ENCODE measurements around the gene RNF144B.

DNA sequence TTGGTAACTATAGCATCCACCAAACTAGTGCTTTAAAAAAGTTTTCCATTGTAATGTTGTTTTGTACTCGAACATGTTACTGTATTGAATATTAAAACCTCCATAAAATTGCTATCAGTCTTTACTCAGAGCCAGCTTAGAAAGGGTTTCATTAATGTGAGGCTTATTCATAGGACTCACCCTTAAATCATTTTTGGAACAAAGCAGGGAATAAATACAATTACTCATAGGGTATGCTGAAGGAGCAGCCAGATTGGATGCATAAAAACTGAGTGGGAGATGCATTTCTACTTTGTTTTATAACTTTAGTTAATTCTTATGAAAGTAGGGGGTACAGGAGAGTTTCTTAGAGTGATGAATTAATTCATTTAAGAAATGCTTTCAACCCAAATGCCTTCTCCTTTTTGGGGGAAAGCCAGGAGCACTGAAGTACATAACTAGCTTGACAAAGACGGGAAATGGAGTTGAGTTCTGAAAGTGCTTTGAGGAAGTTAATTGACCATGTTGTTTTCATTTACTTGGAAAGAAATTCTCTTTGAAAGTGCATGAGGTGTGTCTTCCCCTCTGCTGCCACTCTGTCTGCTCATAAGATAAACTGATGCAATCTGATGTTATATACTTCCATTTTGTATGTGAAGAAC lies 90.3 kb downstream of the RNF144B start:
- TF ChIP-seq, protein P1, sequence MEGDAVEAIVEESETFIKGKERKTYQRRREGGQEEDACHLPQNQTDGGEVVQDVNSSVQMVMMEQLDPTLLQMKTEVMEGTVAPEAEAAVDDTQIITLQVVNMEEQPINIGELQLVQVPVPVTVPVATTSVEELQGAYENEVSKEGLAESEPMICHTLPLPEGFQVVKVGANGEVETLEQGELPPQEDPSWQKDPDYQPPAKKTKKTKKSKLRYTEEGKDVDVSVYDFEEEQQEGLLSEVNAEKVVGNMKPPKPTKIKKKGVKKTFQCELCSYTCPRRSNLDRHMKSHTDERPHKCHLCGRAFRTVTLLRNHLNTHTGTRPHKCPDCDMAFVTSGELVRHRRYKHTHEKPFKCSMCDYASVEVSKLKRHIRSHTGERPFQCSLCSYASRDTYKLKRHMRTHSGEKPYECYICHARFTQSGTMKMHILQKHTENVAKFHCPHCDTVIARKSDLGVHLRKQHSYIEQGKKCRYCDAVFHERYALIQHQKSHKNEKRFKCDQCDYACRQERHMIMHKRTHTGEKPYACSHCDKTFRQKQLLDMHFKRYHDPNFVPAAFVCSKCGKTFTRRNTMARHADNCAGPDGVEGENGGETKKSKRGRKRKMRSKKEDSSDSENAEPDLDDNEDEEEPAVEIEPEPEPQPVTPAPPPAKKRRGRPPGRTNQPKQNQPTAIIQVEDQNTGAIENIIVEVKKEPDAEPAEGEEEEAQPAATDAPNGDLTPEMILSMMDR (IDR thresholded peaks at IDR 0.05; ENCODE audit: insufficient read depth, low read depth, low read length), result no peak
- TF ChIP-seq EZH2 (IDR thresholded peaks at IDR 0.05; ENCODE audit: insufficient read depth, low read length), result no peak

All from astrocyte (in vitro differentiated cells and primary cell).